ENCODE results near the gene HCN3. TPM values are rescaled to one million over a fixed set of nuclear protein-coding genes. Genes with fewer than 3 reads are reported as not detected.

Gene HCN3
- total and polyA plus RNA-seq, 8 donors: 0.46 to 13.6 (median 1.9) TPM

GRCh38 chr1:155322953-155323728 lies 45.9 kb downstream of the HCN3 start:
- TF ChIP-seq POLR2A (IDR thresholded peaks at IDR 0.05) (no peak), EP300 (IDR thresholded peaks at IDR 0.05) (no peak), POLR2AphosphoS5 (IDR thresholded peaks at IDR 0.05) (peak; percentile 12 to 62 (median 35))
- TF ChIP-seq, protein P1, sequence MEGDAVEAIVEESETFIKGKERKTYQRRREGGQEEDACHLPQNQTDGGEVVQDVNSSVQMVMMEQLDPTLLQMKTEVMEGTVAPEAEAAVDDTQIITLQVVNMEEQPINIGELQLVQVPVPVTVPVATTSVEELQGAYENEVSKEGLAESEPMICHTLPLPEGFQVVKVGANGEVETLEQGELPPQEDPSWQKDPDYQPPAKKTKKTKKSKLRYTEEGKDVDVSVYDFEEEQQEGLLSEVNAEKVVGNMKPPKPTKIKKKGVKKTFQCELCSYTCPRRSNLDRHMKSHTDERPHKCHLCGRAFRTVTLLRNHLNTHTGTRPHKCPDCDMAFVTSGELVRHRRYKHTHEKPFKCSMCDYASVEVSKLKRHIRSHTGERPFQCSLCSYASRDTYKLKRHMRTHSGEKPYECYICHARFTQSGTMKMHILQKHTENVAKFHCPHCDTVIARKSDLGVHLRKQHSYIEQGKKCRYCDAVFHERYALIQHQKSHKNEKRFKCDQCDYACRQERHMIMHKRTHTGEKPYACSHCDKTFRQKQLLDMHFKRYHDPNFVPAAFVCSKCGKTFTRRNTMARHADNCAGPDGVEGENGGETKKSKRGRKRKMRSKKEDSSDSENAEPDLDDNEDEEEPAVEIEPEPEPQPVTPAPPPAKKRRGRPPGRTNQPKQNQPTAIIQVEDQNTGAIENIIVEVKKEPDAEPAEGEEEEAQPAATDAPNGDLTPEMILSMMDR (IDR thresholded peaks at IDR 0.05): peak in 6 of 7 experiments; percentile 48 to 97 (median 95)
- WGBS, 5 donors: 0 to 2% (median 1%) methylated on average over 10 to 58 of the region's 58 CpGs
- peak overlapping the region; percentile 80 to 99 (median 98) for H3K27ac ChIP-seq
- H3K9me3 ChIP-seq: no peaks in the 10 kb centered on the region
- peaks cover 36 to 67% (median 50%) of the 10 kb centered on the region in 4 donors for H3K4me1 ChIP-seq
- peak; percentile 86 to 97 for DNase-seq
- H3K4me3 ChIP-seq: peak overlapping the region; percentile 74 to 96 (median 78)
- no peaks in the 10 kb centered on the region for H3K27me3 ChIP-seq
- intact Hi-C loops (cut with DNase I; ENCODE audit: low total_unique reads): no loop called here
- H3K36me3 ChIP-seq: peaks cover 3 to 36% (median 31%) of the 10 kb centered on the region in 4 donors

DNA sequence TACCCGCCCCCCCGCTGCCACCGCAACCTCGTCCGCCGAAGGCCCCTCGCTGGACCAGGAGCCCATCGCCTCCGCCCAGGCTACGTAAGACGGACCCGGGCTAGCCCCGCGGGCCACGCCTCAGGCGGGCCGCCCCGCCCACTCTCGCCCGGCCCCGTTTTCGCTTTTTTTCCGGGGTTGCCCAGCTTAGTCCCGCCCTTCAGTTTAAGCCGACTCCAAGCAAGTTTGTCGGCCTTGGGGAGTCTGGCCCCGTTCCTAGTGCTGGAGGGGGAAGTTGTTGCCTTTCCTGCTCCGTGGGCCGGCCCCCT lies 46.4 kb downstream of the HCN3 start:
- Histone ChIP-seq H3K9me3 (no peaks in the 10 kb centered on the region), H3K36me3 (peaks cover 9 to 36% (median 31%) of the 10 kb centered on the region in 4 donors), H3K27me3 (no peaks in the 10 kb centered on the region), H3K4me1 (peaks cover 36 to 67% (median 51%) of the 10 kb centered on the region in 4 donors), H3K27ac (peak overlapping the region; percentile 80 to 99 (median 98)), H3K4me3 (peak overlapping the region; percentile 74 to 96 (median 78))
- TF ChIP-seq POLR2AphosphoS5 (IDR thresholded peaks at IDR 0.05) (peak in 2 of 3 donors; percentile 2 to 30), EP300 (IDR thresholded peaks at IDR 0.05) (no peak)
- intact Hi-C loops (cut with DNase I; ENCODE audit: low total_unique reads): no loop called here
- 0 to 1% (median 0%) methylated on average over 10 to 29 of the region's 29 CpGs for WGBS, 5 donors
- peak; percentile 92 to 97 for DNase-seq

DNA sequence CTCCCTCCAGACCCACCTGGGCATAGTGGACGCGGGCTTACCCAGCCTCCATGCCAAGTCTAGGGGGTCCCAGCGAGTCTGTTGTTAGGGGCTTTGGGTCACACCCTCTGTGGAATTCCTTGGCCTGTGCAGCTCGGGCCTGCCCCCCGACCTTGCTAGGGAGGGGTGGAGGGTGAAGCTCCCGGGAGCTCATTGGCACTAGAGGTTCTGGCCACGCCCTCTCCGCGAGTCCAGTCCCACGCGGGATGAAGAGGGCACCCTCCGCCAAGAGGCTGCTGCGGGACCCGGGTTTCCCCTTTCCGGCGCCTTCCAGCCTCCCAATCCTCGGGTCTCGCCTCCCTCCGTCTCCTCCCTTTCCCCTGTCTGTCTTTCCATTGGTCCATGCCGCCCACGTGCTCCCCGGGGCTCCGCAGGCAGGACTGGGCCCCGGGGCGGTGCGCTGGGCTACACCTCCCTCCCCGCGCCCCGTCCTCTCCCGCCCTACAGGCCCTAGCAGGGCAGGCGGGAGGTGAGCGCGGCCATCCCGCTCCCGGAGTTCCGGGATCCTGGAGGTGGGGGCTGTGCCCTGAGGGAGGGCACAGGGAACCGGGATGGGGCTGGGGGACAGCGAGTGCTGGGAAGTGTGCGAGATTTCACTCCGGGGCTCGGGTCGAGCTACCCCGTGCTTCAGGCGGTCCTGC lies 46.9 kb downstream of the HCN3 start:
- Histone ChIP-seq H3K36me3 (peaks cover 9 to 36% (median 32%) of the 10 kb centered on the region in 4 donors), H3K9me3 (no peaks in the 10 kb centered on the region), H3K27ac (peak overlapping the region; percentile 80 to 99 (median 98)), H3K27me3 (no peaks in the 10 kb centered on the region), H3K4me1 (peaks cover 36 to 67% (median 52%) of the 10 kb centered on the region in 4 donors), H3K4me3 (peak overlapping the region; percentile 74 to 96 (median 78))
- peak; percentile 95 to 98 for DNase-seq
- TF ChIP-seq EP300 (IDR thresholded peaks at IDR 0.05) (no peak), POLR2AphosphoS5 (IDR thresholded peaks at IDR 0.05) (peak; percentile 49 to 96 (median 86)), POLR2A (IDR thresholded peaks at IDR 0.05) (peak in 1 of 4 donors; percentile 57)
- TF ChIP-seq, protein P1 (IDR thresholded peaks at IDR 0.05): no peak
- WGBS, 5 donors: 0 to 1% (median 0%) methylated on average over 31 to 44 of the region's 44 CpGs
- intact Hi-C loops (cut with DNase I; ENCODE audit: low total_unique reads): no loop called here

DNA sequence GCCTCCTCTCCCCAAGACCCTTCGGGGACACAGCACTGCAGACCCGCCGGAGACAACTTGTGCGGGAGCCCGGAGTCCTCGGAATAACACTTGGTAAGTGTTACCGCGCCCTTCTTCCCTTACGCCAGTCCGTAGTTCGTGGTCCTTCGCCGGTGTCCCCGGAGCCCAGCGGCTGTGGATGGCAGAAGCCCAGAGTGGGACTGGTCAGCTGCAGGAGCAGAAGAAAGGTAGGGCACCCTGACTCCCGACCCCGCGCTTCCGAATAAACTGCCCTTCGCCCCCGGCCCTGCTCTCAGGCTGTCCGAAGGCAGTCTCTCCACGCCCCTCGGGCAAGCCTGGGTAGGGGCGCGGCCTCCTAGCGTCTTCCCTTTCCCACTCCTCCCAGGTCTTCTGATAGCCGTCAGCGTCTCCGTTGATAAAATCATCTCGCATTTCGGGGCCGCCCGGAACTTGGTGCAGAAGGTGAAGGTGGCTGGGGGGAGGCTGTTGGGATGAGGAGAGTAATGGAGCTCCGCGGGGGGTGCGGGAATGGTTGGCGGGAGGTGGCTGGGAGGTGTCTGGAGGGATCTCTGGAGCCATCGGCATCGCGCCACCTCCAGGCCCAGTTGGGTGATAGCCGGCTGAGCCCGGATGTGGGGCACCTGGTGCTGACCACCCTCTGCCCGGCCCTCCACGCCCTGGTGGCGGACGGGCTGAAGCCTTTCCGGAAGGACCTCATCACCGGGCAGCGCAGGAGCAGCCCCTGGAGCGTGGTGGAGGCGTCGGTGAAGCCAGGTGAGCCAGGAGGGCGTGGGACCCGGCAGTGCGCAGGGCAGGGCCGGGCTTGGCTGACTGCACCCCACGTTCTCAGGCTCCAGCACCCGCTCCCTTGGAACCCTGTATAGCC lies 47.7 kb downstream of the HCN3 start:
- peak; percentile 65 to 85 for DNase-seq
- H3K9me3 ChIP-seq: no peaks in the 10 kb centered on the region
- no peak for TF ChIP-seq POLR2AphosphoS5 (IDR thresholded peaks at IDR 0.05)
- TF ChIP-seq, protein P1 (IDR thresholded peaks at IDR 0.05): peak in 5 of 7 experiments; percentile 4 to 51 (median 38)
- TF ChIP-seq EP300 (IDR thresholded peaks at IDR 0.05): no peak
- H3K36me3 ChIP-seq: peaks cover 10 to 39% (median 37%) of the 10 kb centered on the region in 4 donors
- intact Hi-C loops (cut with DNase I; ENCODE audit: low total_unique reads): no loop called here
- H3K4me3 ChIP-seq: peak overlapping the region; percentile 74 to 96 (median 78)
- H3K27me3 ChIP-seq: no peaks in the 10 kb centered on the region
- peaks cover 34 to 60% (median 50%) of the 10 kb centered on the region in 4 donors for H3K4me1 ChIP-seq
- peak overlapping the region; percentile 80 to 99 (median 98) for H3K27ac ChIP-seq
- WGBS, 5 donors: 4 to 9% (median 7%) methylated on average over 38 to 59 of the region's 59 CpGs
